T-cell (primary cell): ENCODE results near the gene CLDN18. TPM values are rescaled to one million over a fixed set of nuclear protein-coding genes. Genes with fewer than 3 reads are reported as not detected.

ENCODE experiments used
- ATAC-seq, 4 experiments: fragments of 200-7000 bp in 3 of 4; fragments of 150-1000 bp in 1 of 4; cut with Tn5 transposase; replicated peaks in 1 of 4; 1 replicate in 3 of 4; 2 replicates in 1 of 4; pipeline ENCODE4 v1.10.0; 2021; ENCODE audit warnings: moderate library complexity in 3 of 4, mild to moderate bottlenecking in 2 of 4, moderate number of reproducible peaks in 1 of 4
- CTCF ChIA-PET, 2 donors: fragments of 300-600 bp; sonication (Branson Sonifier 250); formaldehyde crosslinking; loops; one replicate each; lab custom pipeline; 2022; ENCODE audit warnings: antibody characterized with exemption in 2 of 2; lab: Charles Lee
- POLR2A ChIA-PET, 2 donors: fragments of 300-600 bp; sonication (Branson Sonifier 250); formaldehyde crosslinking; loops; one replicate each; lab custom pipeline; 2022; ENCODE audit warnings: antibody characterized with exemption in 2 of 2; lab: Charles Lee
- DNase-seq, 35 experiments: peaks; one replicate each; pipeline versions ENCODE4 v3.0.0 to v3.0.0-alpha.2; 2013 to 2023
- H3K27ac ChIP-seq: one replicate; pipeline ENCODE4 v1.5.1; 2013; ENCODE audit warnings: low read length
- H3K27me3 ChIP-seq, 2 experiments: replicated peaks in 1 of 2; 1 replicate in 1 of 2; 2 replicates in 1 of 2; pipeline versions ENCODE4 v1.6.1 to v1.7.0; 2013; ENCODE audit warnings: low read length in 1 of 2, mixed read lengths in 1 of 2; ENCODE audit not compliant: control insufficient read depth in 2 of 2, insufficient read depth in 2 of 2; ENCODE audit errors: extremely low read depth in 1 of 2
- H3K36me3 ChIP-seq, 2 donors: 1 replicate in 1 of 2; 2 replicates in 1 of 2; pipeline versions ENCODE4 v1.6.1 to v1.7.0; 2013; ENCODE audit warnings: low read length in 1 of 2; ENCODE audit not compliant: control insufficient read depth in 2 of 2, insufficient read depth in 1 of 2; ENCODE audit errors: extremely low read depth in 1 of 2
- H3K4me1 ChIP-seq, 2 experiments: 1 replicate in 1 of 2; 2 replicates in 1 of 2; pipeline versions ENCODE4 v1.6.1 to v1.7.0; 2013; ENCODE audit warnings: low read length in 2 of 2, mixed read lengths in 1 of 2; ENCODE audit not compliant: insufficient read depth in 2 of 2, control insufficient read depth in 1 of 2; ENCODE audit errors: extremely low read depth in 1 of 2
- H3K4me3 ChIP-seq, 2 donors: 1 replicate in 1 of 2; 2 replicates in 1 of 2; pipeline versions ENCODE4 v1.5.1 to v1.7.0; 2013; ENCODE audit warnings: mild to moderate bottlenecking in 2 of 2, low read length in 1 of 2, moderate library complexity in 1 of 2; ENCODE audit not compliant: control insufficient read depth in 1 of 2; ENCODE audit errors: extremely low read depth in 1 of 2
- H3K9me3 ChIP-seq: 2 replicates; pipeline ENCODE4 v1.7.0; 2013
- H3K27ac Mint-ChIP-seq, 2 donors: one replicate each; pipeline ENCODE4 v1.8.0; 2020 to 2021; ENCODE audit warnings: mild to moderate bottlenecking in 2 of 2, mixed read lengths in 2 of 2
- H3K27me3 Mint-ChIP-seq, 2 donors: one replicate each; pipeline ENCODE4 v1.8.0; 2021 to 2022; ENCODE audit warnings: mixed read lengths in 2 of 2
- H3K36me3 Mint-ChIP-seq: one replicate; pipeline ENCODE4 v1.8.0; 2021; ENCODE audit warnings: mixed read lengths
- H3K4me1 Mint-ChIP-seq, 3 donors: one replicate each; pipeline ENCODE4 v1.8.0; 2020 to 2022; ENCODE audit warnings: mixed read lengths in 3 of 3, mild to moderate bottlenecking in 1 of 3
- H3K4me3 Mint-ChIP-seq, 3 donors: one replicate each; pipeline ENCODE4 v1.8.0; 2020 to 2022; ENCODE audit warnings: mild to moderate bottlenecking in 3 of 3, mixed read lengths in 3 of 3, moderate library complexity in 3 of 3
- H3K9me3 Mint-ChIP-seq, 3 donors: one replicate each; pipeline ENCODE4 v1.8.0; 2020 to 2022; ENCODE audit warnings: mixed read lengths in 3 of 3
- WGBS: methylation state at CpG from one replicate; pipeline ENCODE4 v1.1.5; 2013; ENCODE audit warnings: missing lambda C conversion rate; ENCODE audit not compliant: insufficient coverage; 5-methylcytosine and 5-hydroxymethylcytosine counted together
- total RNA-seq, 35 experiments: library from RNA in 6 of 35; stranded (reverse) in 6 of 35; fragments of 120-200 nt in 1 of 35; gene quantifications; one replicate each; pipeline versions ENCODE4 v1.2.1 to v1.2.4 and lab custom pipeline; 2013 to 2026

The CLDN18 gene
- total RNA-seq, 5 donors from 2014 or later (not counting 1 experiment from before 2014, with no cell fraction given): 0.18 to 0.47 (median 0.23) TPM; not detected in 2

DNA sequence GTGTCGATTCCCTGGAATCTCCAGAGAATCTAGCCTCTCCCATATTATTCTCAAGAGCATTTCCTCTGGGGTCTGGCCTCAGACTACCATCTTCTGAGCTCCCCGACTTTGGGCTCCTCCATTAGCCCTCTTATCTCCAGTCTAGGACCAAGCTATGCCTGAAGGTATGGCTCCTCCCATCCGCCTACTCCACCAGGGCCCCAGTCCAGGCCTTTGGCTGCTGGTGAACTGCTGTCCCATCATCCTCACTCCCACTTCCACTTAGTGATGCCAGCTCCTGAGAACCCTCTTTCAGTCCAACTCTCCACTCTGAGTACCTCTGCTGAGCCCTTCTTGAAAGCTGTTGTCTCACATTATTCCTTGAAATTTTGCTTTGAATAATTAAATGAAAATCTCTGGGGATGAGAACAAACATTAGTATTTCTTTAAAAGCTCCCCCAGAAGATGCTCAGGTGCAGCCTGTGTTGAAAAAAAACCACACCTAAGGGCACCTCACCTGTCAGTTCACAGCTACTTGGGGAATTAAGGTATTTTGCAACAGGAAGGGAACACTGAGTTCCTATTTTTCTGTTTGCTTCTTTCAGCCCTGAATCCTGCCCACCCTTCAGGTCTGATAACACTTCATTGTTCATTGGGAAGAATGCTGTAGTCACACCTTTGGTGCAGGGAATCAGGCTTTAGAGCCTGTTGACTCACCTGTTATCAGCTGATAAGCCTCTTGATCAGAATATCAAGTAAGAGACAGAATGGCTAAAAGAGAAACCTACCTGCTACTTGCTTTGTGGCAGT, 9.5 kb downstream of the CLDN18 start:
- POLR2A ChIA-PET: no interaction called here
- no peak for DNase-seq
- no peak for ATAC-seq

DNA sequence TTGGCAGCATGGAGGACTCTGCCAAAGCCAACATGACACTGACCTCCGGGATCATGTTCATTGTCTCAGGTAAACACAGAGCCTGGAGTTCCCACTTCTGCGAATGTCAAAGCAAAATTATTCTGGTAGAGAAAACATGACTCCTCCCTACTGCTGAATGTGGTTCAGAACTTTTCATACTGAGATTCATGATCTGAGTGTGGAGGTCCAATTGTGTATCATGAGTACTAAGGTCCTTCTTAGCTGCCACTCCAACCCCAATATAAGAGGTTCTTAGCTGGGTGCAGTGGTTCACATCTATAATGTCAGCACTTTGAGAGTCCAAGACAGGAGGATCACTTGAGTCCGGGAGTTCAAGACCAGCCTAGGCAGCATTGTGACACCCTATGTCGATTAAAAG, 13.8 kb downstream of the CLDN18 start:
- no peak for DNase-seq
- peaks cover 0 to 8% of the 10 kb centered on the region in 2 experiments for H3K27me3 ChIP-seq
- H3K27ac Mint-ChIP-seq: no peak overlapping the region
- no peaks in the 10 kb centered on the region for H3K36me3 ChIP-seq
- H3K36me3 Mint-ChIP-seq: no peaks in the 10 kb centered on the region
- H3K27ac ChIP-seq: no peak overlapping the region
- no peak for ATAC-seq
- no peak overlapping the region for H3K4me3 ChIP-seq
- H3K9me3 Mint-ChIP-seq: no peaks in the 10 kb centered on the region
- no peaks in the 10 kb centered on the region for H3K4me1 ChIP-seq
- POLR2A ChIA-PET: no interaction called here
- WGBS: 79% methylated on average over 1 of the region's 4 CpGs
- CTCF ChIA-PET: no interaction called here
- H3K4me1 Mint-ChIP-seq: no peaks in the 10 kb centered on the region
- H3K9me3 ChIP-seq: no peaks in the 10 kb centered on the region
- peaks cover 7 to 26% of the 10 kb centered on the region in 2 donors for H3K27me3 Mint-ChIP-seq
- no peak overlapping the region for H3K4me3 Mint-ChIP-seq

More for the DNA sequence above, 9.5 kb downstream of the CLDN18 start:
- no peak overlapping the region for H3K4me3 ChIP-seq
- no peaks in the 10 kb centered on the region for H3K9me3 Mint-ChIP-seq
- H3K27me3 ChIP-seq: no peaks in the 10 kb centered on the region
- no peak overlapping the region for H3K4me3 Mint-ChIP-seq
- CTCF ChIA-PET: no interaction called here
- peaks cover 0 to 3% of the 10 kb centered on the region in 2 donors for H3K27me3 Mint-ChIP-seq
- no peak overlapping the region for H3K27ac Mint-ChIP-seq
- no peaks in the 10 kb centered on the region for H3K4me1 Mint-ChIP-seq
- no peaks in the 10 kb centered on the region for H3K4me1 ChIP-seq
- no peak overlapping the region for H3K27ac ChIP-seq
- WGBS: 81% methylated on average over 3 of the region's 3 CpGs
- no peaks in the 10 kb centered on the region for H3K9me3 ChIP-seq
- no peaks in the 10 kb centered on the region for H3K36me3 ChIP-seq
- no peaks in the 10 kb centered on the region for H3K36me3 Mint-ChIP-seq

DNA sequence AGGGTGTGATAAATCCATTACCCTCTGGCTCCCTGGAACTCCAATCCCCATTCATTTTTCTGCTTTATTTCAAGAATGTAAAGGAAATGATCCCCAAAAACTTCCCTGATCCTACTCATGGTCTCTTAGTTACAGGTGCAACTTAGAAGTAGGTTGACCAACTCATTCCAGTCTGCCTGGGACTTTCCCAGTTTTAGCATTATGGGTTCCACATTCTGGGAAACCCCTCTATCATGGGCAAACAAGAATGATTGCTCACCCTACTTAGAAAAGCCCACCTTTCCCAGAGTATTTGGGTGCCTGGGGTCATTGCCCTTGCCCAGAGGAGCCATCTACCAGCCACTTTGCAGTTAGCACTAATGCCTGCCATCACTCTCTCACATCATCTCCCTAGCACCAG, 15.6 kb downstream of the CLDN18 start:
- Mint-ChIP-seq H3K4me3 (no peak overlapping the region), H3K27ac (no peak overlapping the region), H3K4me1 (no peaks in the 10 kb centered on the region), H3K36me3 (no peaks in the 10 kb centered on the region), H3K27me3 (peaks cover 7 to 26% of the 10 kb centered on the region in 2 donors), H3K9me3 (no peaks in the 10 kb centered on the region)
- DNase-seq (no peak), ATAC-seq (no peak)
- Histone ChIP-seq H3K36me3 (no peaks in the 10 kb centered on the region), H3K4me1 (no peaks in the 10 kb centered on the region), H3K9me3 (no peaks in the 10 kb centered on the region), H3K27me3 (peaks cover 0 to 11% of the 10 kb centered on the region in 2 experiments), H3K27ac (no peak overlapping the region), H3K4me3 (no peak overlapping the region)
- POLR2A ChIA-PET: no interaction called here
- CTCF ChIA-PET: interaction anchor here in 1 of 2 donors (0.7 kb wide), 1 partner anchor 10 kb away, joined by 3 read pairs; no protein-coding TSS in a partner anchor

DNA sequence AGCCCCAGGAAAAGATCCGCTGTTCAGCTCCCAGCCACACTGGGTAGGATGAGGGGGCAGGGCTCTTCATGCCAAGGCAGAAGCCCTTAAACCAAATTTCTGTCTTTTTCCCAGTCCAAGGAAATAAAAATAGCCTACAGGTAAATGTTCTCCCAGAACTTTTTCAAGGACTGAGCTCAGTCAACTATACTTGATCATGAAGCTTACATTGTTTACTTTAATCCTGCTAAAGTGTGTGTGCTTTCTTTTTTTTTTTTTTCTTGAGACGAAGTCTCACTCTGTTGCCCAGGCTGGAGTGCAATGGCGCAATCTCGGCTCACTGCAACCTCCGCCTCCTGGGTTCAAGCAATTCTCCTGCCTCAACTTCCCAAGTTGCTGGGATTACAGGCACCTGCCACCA, 17.9 kb downstream of the CLDN18 start:
- ChIA-PET POLR2A (no interaction called here), CTCF (interaction anchor here in 1 of 2 donors (0.5 kb wide), 1 partner anchor 681 kb away, joined by 3 read pairs; no protein-coding TSS in a partner anchor)
- no peaks in the 10 kb centered on the region for H3K36me3 Mint-ChIP-seq
- Histone ChIP-seq H3K27me3 (peaks cover 0 to 13% of the 10 kb centered on the region in 2 experiments), H3K4me3 (no peak overlapping the region), H3K36me3 (no peaks in the 10 kb centered on the region), H3K4me1 (no peaks in the 10 kb centered on the region), H3K27ac (no peak overlapping the region), H3K9me3 (no peaks in the 10 kb centered on the region)
- no peaks in the 10 kb centered on the region for H3K4me1 Mint-ChIP-seq
- DNase-seq (no peak), ATAC-seq (no peak)
- no peaks in the 10 kb centered on the region for H3K9me3 Mint-ChIP-seq
- H3K27ac Mint-ChIP-seq: no peak overlapping the region
- H3K4me3 Mint-ChIP-seq: no peak overlapping the region
- WGBS: no CpG with 5 or more reads among the region's 5 CpGs
- peaks cover 12 to 31% of the 10 kb centered on the region in 2 donors for H3K27me3 Mint-ChIP-seq

DNA sequence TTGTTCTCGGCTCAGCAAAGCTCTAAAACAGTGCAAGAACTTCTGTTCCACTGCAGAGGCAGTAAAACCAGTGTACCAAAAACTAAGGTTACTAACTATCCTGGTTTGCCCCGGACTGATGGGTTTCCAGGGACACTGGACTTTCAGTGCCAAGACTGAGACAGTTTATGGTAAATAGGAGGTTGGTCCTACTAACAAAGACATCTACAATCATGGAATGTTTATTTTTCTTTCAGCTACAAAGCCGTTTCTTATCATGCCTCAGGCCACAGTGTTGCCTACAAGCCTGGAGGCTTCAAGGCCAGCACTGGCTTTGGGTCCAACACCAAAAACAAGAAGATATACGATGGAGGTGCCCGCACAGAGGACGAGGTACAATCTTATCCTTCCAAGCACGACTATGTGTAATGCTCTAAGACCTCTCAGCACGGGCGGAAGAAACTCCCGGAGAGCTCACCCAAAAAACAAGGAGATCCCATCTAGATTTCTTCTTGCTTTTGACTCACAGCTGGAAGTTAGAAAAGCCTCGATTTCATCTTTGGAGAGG, 20.8 kb downstream of the CLDN18 start:
- Mint-ChIP-seq H3K27me3 (peaks cover 20 to 29% of the 10 kb centered on the region in 2 donors), H3K36me3 (no peaks in the 10 kb centered on the region), H3K27ac (no peak overlapping the region), H3K9me3 (no peaks in the 10 kb centered on the region), H3K4me3 (no peak overlapping the region), H3K4me1 (no peaks in the 10 kb centered on the region)
- H3K9me3 ChIP-seq: no peaks in the 10 kb centered on the region
- H3K27me3 ChIP-seq: peaks cover 0 to 11% of the 10 kb centered on the region in 2 experiments
- 69% methylated on average over 7 of the region's 11 CpGs for WGBS
- ATAC-seq: no peak
- H3K36me3 ChIP-seq: no peaks in the 10 kb centered on the region
- ChIA-PET CTCF (no interaction called here), POLR2A (no interaction called here)
- no peaks in the 10 kb centered on the region for H3K4me1 ChIP-seq
- H3K27ac ChIP-seq: no peak overlapping the region
- no peak overlapping the region for H3K4me3 ChIP-seq
- DNase-seq: no peak

DNA sequence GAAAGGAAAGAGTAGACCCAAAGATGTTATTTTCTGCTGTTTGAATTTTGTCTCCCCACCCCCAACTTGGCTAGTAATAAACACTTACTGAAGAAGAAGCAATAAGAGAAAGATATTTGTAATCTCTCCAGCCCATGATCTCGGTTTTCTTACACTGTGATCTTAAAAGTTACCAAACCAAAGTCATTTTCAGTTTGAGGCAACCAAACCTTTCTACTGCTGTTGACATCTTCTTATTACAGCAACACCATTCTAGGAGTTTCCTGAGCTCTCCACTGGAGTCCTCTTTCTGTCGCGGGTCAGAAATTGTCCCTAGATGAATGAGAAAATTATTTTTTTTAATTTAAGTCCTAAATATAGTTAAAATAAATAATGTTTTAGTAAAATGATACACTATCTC, 21.6 kb downstream of the CLDN18 start:
- Histone ChIP-seq H3K9me3 (no peaks in the 10 kb centered on the region), H3K4me3 (no peak overlapping the region), H3K36me3 (no peaks in the 10 kb centered on the region), H3K27ac (no peak overlapping the region), H3K4me1 (no peaks in the 10 kb centered on the region), H3K27me3 (peaks cover 0 to 8% of the 10 kb centered on the region in 2 experiments)
- Mint-ChIP-seq H3K36me3 (no peaks in the 10 kb centered on the region), H3K27me3 (peaks cover 16 to 26% of the 10 kb centered on the region in 2 donors), H3K9me3 (no peaks in the 10 kb centered on the region), H3K4me1 (no peaks in the 10 kb centered on the region), H3K4me3 (no peak overlapping the region), H3K27ac (no peak overlapping the region)
- CTCF ChIA-PET: no interaction called here
- POLR2A ChIA-PET: no interaction called here
- no peak for ATAC-seq
- no peak for DNase-seq
- WGBS: 40% methylated on average over 1 of the region's 3 CpGs
